MM.1S (cell line): Measurements from ENCODE around the gene PIK3R4.

Experiments
- EZH2phosphoT487 ChIP-seq: fragments of 300-600 bp; sonication (generic); IDR thresholded peaks from 2 replicates; pipeline ENCODE4 v1.6.1; 2018; ENCODE audit warnings: antibody characterized with exemption, low read length
- TF ChIP-seq, protein P1 (sequence below): fragments of 300-600 bp; sonication (generic); IDR thresholded peaks from 2 replicates; pipeline ENCODE4 v1.5.1; 2016; ENCODE audit warnings: antibody characterized with exemption, low read length, mixed read lengths

DNA sequence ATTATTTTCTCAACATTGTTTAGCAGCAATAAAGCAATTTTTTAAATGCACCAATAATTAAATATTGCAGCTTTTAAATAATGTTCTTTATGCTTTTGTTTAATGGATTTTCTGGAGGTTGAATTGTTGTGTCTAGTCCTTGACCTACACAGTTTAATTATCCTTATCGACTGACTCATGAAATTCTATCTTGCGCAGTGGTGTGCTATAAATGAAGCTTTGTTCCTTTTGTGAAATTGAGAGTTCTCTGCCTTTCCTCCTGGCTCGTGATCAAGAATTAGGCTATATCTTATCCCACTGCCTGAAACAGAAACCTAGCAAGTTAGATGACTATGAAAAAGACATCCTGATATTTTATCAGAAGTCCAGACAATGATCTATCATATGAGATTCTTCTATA, 37.0 kb upstream of the PIK3R4 start:
- TF ChIP-seq, protein P1, sequence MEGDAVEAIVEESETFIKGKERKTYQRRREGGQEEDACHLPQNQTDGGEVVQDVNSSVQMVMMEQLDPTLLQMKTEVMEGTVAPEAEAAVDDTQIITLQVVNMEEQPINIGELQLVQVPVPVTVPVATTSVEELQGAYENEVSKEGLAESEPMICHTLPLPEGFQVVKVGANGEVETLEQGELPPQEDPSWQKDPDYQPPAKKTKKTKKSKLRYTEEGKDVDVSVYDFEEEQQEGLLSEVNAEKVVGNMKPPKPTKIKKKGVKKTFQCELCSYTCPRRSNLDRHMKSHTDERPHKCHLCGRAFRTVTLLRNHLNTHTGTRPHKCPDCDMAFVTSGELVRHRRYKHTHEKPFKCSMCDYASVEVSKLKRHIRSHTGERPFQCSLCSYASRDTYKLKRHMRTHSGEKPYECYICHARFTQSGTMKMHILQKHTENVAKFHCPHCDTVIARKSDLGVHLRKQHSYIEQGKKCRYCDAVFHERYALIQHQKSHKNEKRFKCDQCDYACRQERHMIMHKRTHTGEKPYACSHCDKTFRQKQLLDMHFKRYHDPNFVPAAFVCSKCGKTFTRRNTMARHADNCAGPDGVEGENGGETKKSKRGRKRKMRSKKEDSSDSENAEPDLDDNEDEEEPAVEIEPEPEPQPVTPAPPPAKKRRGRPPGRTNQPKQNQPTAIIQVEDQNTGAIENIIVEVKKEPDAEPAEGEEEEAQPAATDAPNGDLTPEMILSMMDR: no peak
- TF ChIP-seq EZH2phosphoT487: no peak
